DMS79 (cell line): Measurements from ENCODE around the gene IMMP2L.

Experiments used
- DNase-seq: peaks from one replicate; lab custom pipeline; 2025; lab: John Stamatoyannopoulos, UW

The IMMP2L gene

GRCh38 chr7:111029574-111030251 lies 532.6 kb downstream of the IMMP2L start:
- peak; percentile 55 for DNase-seq

- peak; percentile 38 for DNase-seq
These were observed 533.1 kb downstream of the IMMP2L start for GRCh38 chr7:111029141-111029572.

- no peak for DNase-seq
These were observed 534.9 kb downstream of the IMMP2L start for GRCh38 chr7:111027396-111027795.

- no peak for DNase-seq
These were observed 535.5 kb downstream of the IMMP2L start for GRCh38 chr7:111026806-111027205.

- no peak for DNase-seq
These were observed 535.9 kb downstream of the IMMP2L start for GRCh38 chr7:111026343-111026742.

- no peak for DNase-seq
These were observed 537.3 kb downstream of the IMMP2L start for GRCh38 chr7:111025006-111025405.

- no peak for DNase-seq
These were observed 543.1 kb downstream of the IMMP2L start for GRCh38 chr7:111018960-111019736.

- no peak for DNase-seq
These were observed 543.8 kb downstream of the IMMP2L start for GRCh38 chr7:111018447-111018846.

GRCh38 chr7:111014079-111014478 lies 548.2 kb downstream of the IMMP2L start:
- no peak for DNase-seq

GRCh38 chr7:111012799-111013675 lies 549.3 kb downstream of the IMMP2L start:
- DNase-seq: no peak

GRCh38 chr7:111012149-111012548 lies 550.1 kb downstream of the IMMP2L start:
- no peak for DNase-seq

GRCh38 chr7:111011520-111011919 lies 550.8 kb downstream of the IMMP2L start:
- no peak for DNase-seq

- no peak for DNase-seq
These were observed 551.5 kb downstream of the IMMP2L start for GRCh38 chr7:111010798-111011197.

- DNase-seq: no peak
These were observed 552.7 kb downstream of the IMMP2L start for GRCh38 chr7:111009526-111010040.

GRCh38 chr7:111006691-111007090 lies 555.6 kb downstream of the IMMP2L start:
- no peak for DNase-seq

- DNase-seq: no peak
These were observed 556.3 kb downstream of the IMMP2L start for GRCh38 chr7:111006040-111006439.

- no peak for DNase-seq
These were observed 556.8 kb downstream of the IMMP2L start for GRCh38 chr7:111005445-111005844.

- no peak for DNase-seq
These were observed 557.9 kb downstream of the IMMP2L start for GRCh38 chr7:111004310-111004901.

GRCh38 chr7:111003883-111004282 lies 558.4 kb downstream of the IMMP2L start:
- no peak for DNase-seq

- DNase-seq: no peak
These were observed 568.0 kb downstream of the IMMP2L start for GRCh38 chr7:110994028-110994967.
